NK-92 (cell line): Measurements from ENCODE around the gene TMEM40.
"Not testable (repeated sequence)": the region's sequence is repeated elsewhere in the genome, so short reads cannot be mapped to it uniquely, and the experiment has no call there.

Experiments
- DNase-seq: peaks from one replicate; lab custom pipeline; 2025; ENCODE audit not compliant: unreplicated experiment; lab: John Stamatoyannopoulos, UW

Gene TMEM40

GRCh38 chr3:12759097-12759679 is at the start of gene TMEM40:
TMEM40 (minus strand) TSS chr3:12759259; CDS start chr3:12749832, 9,427 bp downstream.
- DNase-seq, result no peak

GRCh38 chr3:12808587-12808986 is 49.5 kb upstream of the TMEM40 start:
- no peak for DNase-seq

GRCh38 chr3:12807601-12808359 is 48.7 kb upstream of the TMEM40 start:
- no peak for DNase-seq

- DNase-seq, result no peak
Observed at GRCh38 chr3:12807066-12807465, 48.0 kb upstream of the TMEM40 start.

- no peak for DNase-seq
Observed at GRCh38 chr3:12803371-12803770, 44.3 kb upstream of the TMEM40 start.

GRCh38 chr3:12799525-12800440 is 40.7 kb upstream of the TMEM40 start:
- DNase-seq, result no peak

- DNase-seq, result no peak
Observed at GRCh38 chr3:12798559-12799179, 39.6 kb upstream of the TMEM40 start.

GRCh38 chr3:12797892-12798558 is 39.0 kb upstream of the TMEM40 start:
- no peak for DNase-seq

- no peak for DNase-seq
Observed at GRCh38 chr3:12797124-12797891, 38.2 kb upstream of the TMEM40 start.

- no peak for DNase-seq
Observed at GRCh38 chr3:12796171-12797123, 37.4 kb upstream of the TMEM40 start, which contains the start of gene CAND2. CAND2 (plus strand) TSS chr3:12796680; CDS start chr3:12796721, 41 bp downstream.

GRCh38 chr3:12793701-12794100 is 34.6 kb upstream of the TMEM40 start:
- no peak for DNase-seq

- no peak for DNase-seq
Observed at GRCh38 chr3:12791430-12791829, 32.4 kb upstream of the TMEM40 start.

GRCh38 chr3:12787967-12788690 is 29.1 kb upstream of the TMEM40 start:
- DNase-seq, result not testable (repeated sequence)

GRCh38 chr3:12787346-12787745 is 28.3 kb upstream of the TMEM40 start:
- DNase-seq, result not testable (repeated sequence)

- no peak for DNase-seq
Observed at GRCh38 chr3:12785096-12785495, 26.0 kb upstream of the TMEM40 start.

GRCh38 chr3:12782172-12782815 is 23.2 kb upstream of the TMEM40 start:
- no peak for DNase-seq

GRCh38 chr3:12780751-12781150 is 21.7 kb upstream of the TMEM40 start:
- DNase-seq, result no peak
